Measurements from ENCODE around the gene PCDH9.

GRCh38 chr13:67224148-67224846, 5.8 kb downstream of the PCDH9 start:
- peak; percentile 83 for TF ChIP-seq CTCF (conservative IDR thresholded peaks at IDR 0.05; ENCODE audit: low read length)
- no peak for TF ChIP-seq EZH2phosphoT487 (IDR thresholded peaks at IDR 0.05; ENCODE audit: borderline replicate concordance)

All from Loucy (cell line).